Breast epithelium (tissue), 4 donors: ENCODE data around the gene PUS3. TPM values are rescaled to one million over a fixed set of nuclear protein-coding genes. Genes with fewer than 3 reads are reported as not detected.

Experiments used
- DNase-seq, 2 donors: peaks; one replicate each; pipeline ENCODE4 v3.0.0-alpha.2; 2019; ENCODE audit warnings: low spot score in 2 of 2
- H3K27ac ChIP-seq, 2 donors: fragments of 200-600 bp; sonication (generic) in 1 of 2; one replicate each; pipeline ENCODE4 v1.5.1; 2016 to 2019; ENCODE audit warnings: mild to moderate bottlenecking in 1 of 2
- H3K27me3 ChIP-seq, 2 donors: fragments of 200-600 bp; sonication (generic) in 1 of 2; one replicate each; pipeline versions ENCODE4 v1.5.1 to v1.6.0; 2017 to 2019; ENCODE audit warnings: control low read depth in 1 of 2, mild to moderate bottlenecking in 1 of 2
- H3K36me3 ChIP-seq: fragments of 200-600 bp; one replicate; pipeline ENCODE4 v1.5.1; 2019
- H3K4me1 ChIP-seq, 2 donors: fragments of 200-600 bp; sonication (generic); one replicate each; pipeline ENCODE4 v1.5.1; 2016 to 2019; ENCODE audit warnings: control low read depth in 1 of 2
- H3K4me3 ChIP-seq, 3 donors: fragments of 200-600 bp; sonication (generic); 1 replicate in 2 of 3; 2 replicates in 1 of 3; pipeline ENCODE4 v1.5.1; 2016 to 2019; ENCODE audit warnings: mild to moderate bottlenecking in 3 of 3, moderate library complexity in 2 of 3
- H3K9me3 ChIP-seq, 2 donors: fragments of 200-600 bp; sonication (generic) in 1 of 2; one replicate each; pipeline ENCODE4 v1.5.1; 2016 to 2019; ENCODE audit warnings: control low read depth in 1 of 2
- CTCF ChIP-seq, 3 donors: fragments of 450-650 bp; IDR thresholded peaks; one replicate each; pipeline ENCODE4 v1.5.1; 2016 to 2017; ENCODE audit warnings: antibody characterized with exemption in 3 of 3, mild to moderate bottlenecking in 3 of 3, moderate library complexity in 3 of 3
- POLR2A ChIP-seq: fragments of 450-650 bp; IDR thresholded peaks from one replicate; pipeline ENCODE4 v1.6.1; 2016; ENCODE audit warnings: antibody characterized with exemption, mild to moderate bottlenecking, moderate library complexity
- POLR2AphosphoS5 ChIP-seq, 3 donors: sonication (generic); formaldehyde crosslinking; IDR thresholded peaks; one replicate each; pipeline ENCODE4 v1.6.1; 2017; ENCODE audit warnings: antibody characterized with exemption in 3 of 3
- intact Hi-C: fragments of 100-400 bp; cut with DNase I; formaldehyde crosslinking; loops from one replicate; pipeline ENCODE4 v1.15.1; 2023; ENCODE audit warnings: low total_unique reads
- total RNA-seq, 3 donors: library from RNA; depleted of rRNA; stranded (reverse); fragments of >200 nt; gene quantifications; one replicate each; pipeline ENCODE4 v1.1.0, GENCODE V29; 2016

PUS3 gene
- total RNA-seq, 3 donors from 2014 or later, result 5.6 to 10.2 (median 8.6) TPM

- H3K27me3 ChIP-seq, result no peaks in the 10 kb centered on the region
- H3K27ac ChIP-seq, result no peak overlapping the region
- H3K36me3 ChIP-seq, result no peaks in the 10 kb centered on the region
- no peak overlapping the region for H3K4me3 ChIP-seq
- no peak for TF ChIP-seq CTCF (IDR thresholded peaks at IDR 0.05)
- no peak for TF ChIP-seq POLR2AphosphoS5 (IDR thresholded peaks at IDR 0.05)
- no peak for TF ChIP-seq POLR2A
- intact Hi-C loops, result no loop called here
- H3K9me3 ChIP-seq, result no peaks in the 10 kb centered on the region
- DNase-seq, result no peak
- no peaks in the 10 kb centered on the region for H3K4me1 ChIP-seq
These were observed 40.8 kb upstream of the PUS3 start for GRCh38 chr11:125943661-125944349.

- no peak overlapping the region for H3K27ac ChIP-seq
- H3K4me3 ChIP-seq, result no peak overlapping the region
- H3K9me3 ChIP-seq, result no peaks in the 10 kb centered on the region
- H3K4me1 ChIP-seq, result no peaks in the 10 kb centered on the region
- intact Hi-C loops, result no loop called here
- no peaks in the 10 kb centered on the region for H3K27me3 ChIP-seq
- TF ChIP-seq POLR2A (no peak), POLR2AphosphoS5 (IDR thresholded peaks at IDR 0.05) (no peak), CTCF (IDR thresholded peaks at IDR 0.05) (no peak)
- no peak for DNase-seq
- no peaks in the 10 kb centered on the region for H3K36me3 ChIP-seq
These were observed 39.9 kb upstream of the PUS3 start for GRCh38 chr11:125942771-125943428.

GRCh38 chr11:125941619-125942611 lies 38.9 kb upstream of the PUS3 start:
- intact Hi-C loops, result no loop called here
- Histone ChIP-seq H3K27ac (no peak overlapping the region), H3K36me3 (no peaks in the 10 kb centered on the region), H3K4me3 (no peak overlapping the region), H3K27me3 (no peaks in the 10 kb centered on the region), H3K4me1 (no peaks in the 10 kb centered on the region), H3K9me3 (no peaks in the 10 kb centered on the region)
- no peak for TF ChIP-seq POLR2AphosphoS5 (IDR thresholded peaks at IDR 0.05)
- TF ChIP-seq CTCF (IDR thresholded peaks at IDR 0.05), result peak in 2 of 3 donors; percentile 29 to 49
- peak; percentile 30 to 67 for DNase-seq

- DNase-seq, result no peak
- no peak overlapping the region for H3K4me3 ChIP-seq
- no peaks in the 10 kb centered on the region for H3K9me3 ChIP-seq
- no peaks in the 10 kb centered on the region for H3K27me3 ChIP-seq
- intact Hi-C loops, result no loop called here
- no peak for TF ChIP-seq CTCF (IDR thresholded peaks at IDR 0.05)
- no peak for TF ChIP-seq POLR2AphosphoS5 (IDR thresholded peaks at IDR 0.05)
- TF ChIP-seq POLR2A, result no peak
- no peaks in the 10 kb centered on the region for H3K36me3 ChIP-seq
- no peak overlapping the region for H3K27ac ChIP-seq
- no peaks in the 10 kb centered on the region for H3K4me1 ChIP-seq
These were observed 38.2 kb upstream of the PUS3 start for GRCh38 chr11:125941267-125941618.
